GM18907 (cell line): Measurements from ENCODE around the gene KLHL14.
"Not testable (repeated sequence)": the region's sequence is repeated elsewhere in the genome, so short reads cannot be mapped to it uniquely, and the experiment has no call there.

Source experiments
- ATAC-seq: cut with Tn5 transposase; IDR thresholded peaks from one replicate; pipeline ENCODE4 v1.9.1; 2021; ENCODE audit warnings: mild to moderate bottlenecking, moderate library complexity; ENCODE audit not compliant: unreplicated experiment

Gene KLHL14, protein sequence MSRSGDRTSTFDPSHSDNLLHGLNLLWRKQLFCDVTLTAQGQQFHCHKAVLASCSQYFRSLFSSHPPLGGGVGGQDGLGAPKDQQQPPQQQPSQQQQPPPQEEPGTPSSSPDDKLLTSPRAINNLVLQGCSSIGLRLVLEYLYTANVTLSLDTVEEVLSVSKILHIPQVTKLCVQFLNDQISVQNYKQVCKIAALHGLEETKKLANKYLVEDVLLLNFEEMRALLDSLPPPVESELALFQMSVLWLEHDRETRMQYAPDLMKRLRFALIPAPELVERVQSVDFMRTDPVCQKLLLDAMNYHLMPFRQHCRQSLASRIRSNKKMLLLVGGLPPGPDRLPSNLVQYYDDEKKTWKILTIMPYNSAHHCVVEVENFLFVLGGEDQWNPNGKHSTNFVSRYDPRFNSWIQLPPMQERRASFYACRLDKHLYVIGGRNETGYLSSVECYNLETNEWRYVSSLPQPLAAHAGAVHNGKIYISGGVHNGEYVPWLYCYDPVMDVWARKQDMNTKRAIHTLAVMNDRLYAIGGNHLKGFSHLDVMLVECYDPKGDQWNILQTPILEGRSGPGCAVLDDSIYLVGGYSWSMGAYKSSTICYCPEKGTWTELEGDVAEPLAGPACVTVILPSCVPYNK

DNA sequence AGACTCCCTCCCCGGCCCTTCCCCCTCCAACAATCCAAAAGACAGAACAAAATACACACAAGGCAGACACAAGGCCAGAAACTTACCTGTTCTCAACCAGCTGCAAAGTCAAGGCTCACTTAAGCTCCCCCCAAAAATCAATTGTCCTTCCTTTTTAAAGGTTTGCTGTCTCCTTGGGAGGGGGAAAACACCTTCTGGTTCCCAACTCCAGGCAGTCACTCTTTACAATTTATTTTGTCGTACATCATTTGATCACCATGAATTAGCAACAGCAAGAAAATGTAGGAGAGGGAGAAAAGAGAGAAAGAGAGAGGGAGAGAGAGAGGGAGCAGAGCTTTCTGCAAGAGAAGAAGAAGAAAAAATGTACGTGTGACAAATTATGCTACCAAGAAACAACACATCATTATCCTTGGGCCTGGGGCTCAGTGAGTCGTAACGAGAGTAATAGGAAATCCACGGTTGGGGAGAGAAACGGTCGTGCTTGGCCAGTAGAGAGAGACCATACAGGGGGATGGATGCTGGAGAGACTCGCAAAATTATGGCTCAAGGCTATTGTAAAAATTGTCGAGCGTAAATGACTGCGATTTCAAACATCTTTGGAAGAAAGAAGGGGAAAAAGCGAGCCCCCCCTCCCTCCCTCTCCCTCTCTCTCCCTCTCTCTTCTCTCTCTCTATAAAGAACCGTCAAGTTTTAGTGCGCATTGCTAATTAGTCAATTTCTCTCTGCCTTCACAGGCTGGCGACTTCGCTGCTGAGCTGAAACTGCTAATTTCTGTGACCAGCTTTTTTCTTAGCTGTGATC, at the start of gene KLHL14:
Gene KLHL14, minus strand, starts transcription at position 443 of the 801 bp plus-strand sequence. CDS start 2,432 bp downstream, outside the sequence.
- no peak for ATAC-seq

DNA sequence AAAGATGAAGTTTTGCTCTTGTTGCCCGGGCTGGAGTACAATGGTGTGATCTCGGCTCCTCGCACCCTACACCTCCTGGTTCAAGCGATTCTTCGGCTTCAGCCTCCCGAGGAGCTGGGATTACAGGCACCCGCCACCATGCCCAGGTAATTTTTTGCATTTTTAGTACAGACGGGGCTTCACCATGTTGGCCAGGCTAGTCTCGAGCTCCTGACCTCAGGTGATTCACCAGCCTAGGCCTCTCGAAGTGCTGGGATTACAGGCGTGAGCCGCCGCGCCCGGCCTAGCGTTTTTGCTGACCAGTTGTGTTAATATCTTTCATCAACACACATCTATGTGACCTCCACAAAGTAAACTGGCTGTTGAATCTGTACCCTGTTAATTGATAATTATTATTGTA, 49.4 kb upstream of the KLHL14 start:
- no peak for ATAC-seq

DNA sequence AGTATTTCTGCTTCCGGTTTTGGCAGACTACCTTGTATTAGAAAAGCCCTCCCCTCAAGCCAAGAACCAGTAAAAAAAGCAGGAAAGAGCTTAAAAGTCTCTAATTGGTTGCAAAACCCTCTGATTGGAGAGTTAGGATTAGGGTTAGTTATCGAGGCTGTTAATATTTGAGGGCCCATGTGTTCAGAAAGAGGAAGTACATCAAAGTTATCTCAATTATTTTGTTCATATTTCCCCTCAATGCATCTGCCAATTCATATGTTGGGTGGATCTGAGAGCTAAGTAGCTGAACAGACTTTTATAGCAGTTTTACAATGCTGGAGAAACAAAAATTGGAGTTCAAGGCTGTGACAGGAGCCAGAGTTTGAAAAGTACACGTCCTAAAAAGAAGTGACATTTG, 43.1 kb upstream of the KLHL14 start:
- ATAC-seq, result no peak

DNA sequence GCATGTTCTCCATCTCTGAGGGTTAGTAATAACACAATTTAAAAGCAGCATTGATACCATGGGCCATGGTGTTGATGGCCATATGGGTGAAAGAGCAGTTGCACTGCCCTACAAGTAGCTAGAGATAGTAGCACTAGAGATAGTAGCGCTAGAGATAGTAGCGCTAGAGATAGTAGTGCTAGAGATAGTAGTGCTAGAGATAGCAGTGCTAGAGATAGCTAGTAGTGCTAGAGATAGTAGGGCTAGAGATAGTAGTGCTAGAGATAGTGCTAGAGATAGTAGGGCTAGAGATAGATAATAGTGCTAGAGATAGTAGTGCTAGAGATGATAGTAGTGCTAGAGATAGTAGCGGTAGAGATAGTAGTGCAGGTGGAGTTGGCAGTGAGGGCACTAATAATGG, 39.5 kb upstream of the KLHL14 start:
- ATAC-seq, result no peak

DNA sequence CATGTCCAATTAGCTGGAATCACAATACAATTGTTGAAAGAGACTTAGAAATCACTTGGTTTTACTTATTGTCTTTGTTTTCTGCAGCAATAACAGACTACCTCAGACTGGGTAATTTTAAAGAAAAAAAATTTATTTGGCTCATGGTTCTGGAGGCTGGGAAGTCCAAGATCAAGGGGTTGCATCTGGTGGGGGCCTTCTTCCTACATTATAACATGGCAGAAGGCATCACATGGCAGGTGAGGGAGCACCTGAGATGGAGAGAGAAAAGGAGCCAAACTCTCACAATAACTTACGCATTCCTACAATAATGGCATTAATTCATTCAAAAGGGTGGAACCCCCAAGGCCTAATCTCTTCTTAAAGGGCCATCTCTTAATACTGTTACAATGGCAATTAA, 37.5 kb upstream of the KLHL14 start:
- no peak for ATAC-seq

DNA sequence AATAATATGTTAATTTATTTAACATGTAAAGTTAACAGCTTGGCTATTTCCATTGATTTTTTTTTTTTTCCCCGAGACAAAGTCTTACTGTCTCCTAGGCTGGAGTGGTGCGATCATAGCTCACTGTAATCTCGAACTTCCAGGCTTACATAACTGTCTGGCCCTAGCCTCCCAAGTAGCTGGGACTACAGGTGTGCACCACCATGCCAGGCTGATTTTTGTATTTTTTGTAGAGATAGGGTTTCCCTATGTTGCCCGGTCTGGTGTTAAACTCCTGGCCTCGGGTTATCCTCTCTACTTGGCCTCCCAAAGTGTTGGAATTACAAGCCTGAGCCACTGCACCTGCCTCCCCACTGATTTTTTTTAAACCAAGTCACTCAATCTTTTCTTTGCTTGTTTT, 32.5 kb upstream of the KLHL14 start:
- ATAC-seq, result no peak

DNA sequence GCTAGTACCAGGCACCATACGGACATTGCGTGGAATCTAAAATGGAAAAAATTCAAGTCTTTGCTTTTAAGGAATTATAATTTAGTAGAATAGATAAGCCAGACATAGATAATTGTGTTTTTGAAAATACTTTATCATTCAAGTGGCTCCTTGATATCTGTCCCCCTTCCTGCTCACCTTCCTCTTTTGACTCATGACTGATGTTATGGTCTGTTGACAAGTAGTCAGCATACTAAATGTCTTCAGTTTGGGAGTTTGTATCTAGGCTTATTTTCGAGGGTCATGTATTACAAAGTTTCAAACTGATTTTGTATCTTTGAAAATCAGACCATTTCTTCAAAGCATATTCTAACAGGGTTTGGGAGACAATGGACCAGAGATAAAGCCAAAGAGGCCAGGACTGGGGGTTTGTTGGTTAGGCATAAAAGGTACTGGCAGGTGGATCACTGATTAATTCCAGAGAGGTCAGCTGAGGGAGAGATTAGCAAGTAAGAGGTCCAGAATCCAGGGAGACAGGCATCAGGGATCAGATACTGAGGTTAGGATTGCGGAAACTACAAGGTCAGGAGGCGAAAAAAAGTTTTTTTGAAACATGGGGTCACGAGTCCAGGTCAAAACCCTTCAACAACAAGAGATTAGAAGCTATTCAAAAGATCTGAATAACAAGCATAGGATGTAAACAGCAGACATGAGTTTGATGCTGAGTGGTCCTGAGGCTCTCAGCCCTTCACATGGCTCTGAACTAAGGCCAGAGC, 31.5 kb upstream of the KLHL14 start:
- peak; percentile 38 for ATAC-seq

DNA sequence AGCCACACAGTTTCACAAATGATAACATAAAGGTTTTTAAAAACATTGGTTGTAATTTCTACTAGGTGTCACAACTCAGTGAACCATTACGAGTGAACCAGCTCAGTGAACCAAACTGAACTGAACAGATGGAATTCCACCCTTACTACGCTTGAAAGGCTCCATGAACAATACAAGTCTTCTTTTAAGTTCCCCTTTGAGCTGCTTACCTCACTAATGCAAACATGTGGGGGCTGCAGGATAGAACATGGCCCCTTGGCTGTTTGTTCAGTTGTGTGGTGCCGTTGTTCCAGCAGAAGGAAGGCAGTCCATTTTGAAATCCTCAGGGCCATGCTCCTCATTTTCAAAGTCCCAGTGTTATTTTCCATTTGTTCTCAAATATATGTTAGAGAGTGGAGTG, 30.7 kb upstream of the KLHL14 start:
- peak; percentile 96 for ATAC-seq

DNA sequence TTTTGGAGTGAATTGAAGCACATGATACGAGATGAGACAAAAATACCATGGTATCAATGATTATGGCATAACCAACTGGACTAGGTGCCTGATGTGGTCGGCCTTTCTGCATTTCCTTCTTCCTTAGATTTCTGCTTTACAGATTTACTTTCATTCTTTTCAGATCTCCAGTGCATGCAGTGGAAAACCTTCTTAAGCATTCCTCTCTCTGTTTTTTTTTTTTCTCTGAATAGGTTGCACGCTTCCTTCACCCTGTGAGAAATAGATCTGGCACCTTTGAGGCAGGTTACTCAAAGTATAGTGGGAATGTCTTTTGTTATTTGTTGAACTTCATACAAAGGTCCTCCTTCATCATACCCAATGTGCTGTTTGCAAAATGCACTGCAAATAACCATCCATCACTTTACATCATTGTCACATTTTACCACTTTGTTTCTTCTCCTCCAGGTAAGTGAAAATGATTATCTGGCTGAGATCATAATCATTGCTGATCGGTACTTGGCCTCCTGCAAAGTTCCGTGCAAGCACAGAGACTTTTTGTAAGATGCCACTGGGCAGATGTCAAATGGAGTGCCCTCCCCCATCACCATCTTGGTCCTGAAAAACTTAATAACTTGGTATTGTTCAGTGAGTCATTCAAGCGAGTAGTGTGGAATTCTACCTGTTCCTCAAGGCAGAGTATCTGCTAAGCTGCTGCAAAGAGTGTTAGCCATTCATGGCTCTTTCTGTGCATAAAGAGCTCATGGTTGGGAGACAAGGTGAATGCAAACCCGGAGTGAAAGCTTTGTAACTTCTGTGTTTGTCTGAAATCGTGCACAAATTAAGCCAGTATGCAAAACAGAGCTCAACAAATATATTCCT, 30.0 kb upstream of the KLHL14 start:
- ATAC-seq, result peak; percentile 76

DNA sequence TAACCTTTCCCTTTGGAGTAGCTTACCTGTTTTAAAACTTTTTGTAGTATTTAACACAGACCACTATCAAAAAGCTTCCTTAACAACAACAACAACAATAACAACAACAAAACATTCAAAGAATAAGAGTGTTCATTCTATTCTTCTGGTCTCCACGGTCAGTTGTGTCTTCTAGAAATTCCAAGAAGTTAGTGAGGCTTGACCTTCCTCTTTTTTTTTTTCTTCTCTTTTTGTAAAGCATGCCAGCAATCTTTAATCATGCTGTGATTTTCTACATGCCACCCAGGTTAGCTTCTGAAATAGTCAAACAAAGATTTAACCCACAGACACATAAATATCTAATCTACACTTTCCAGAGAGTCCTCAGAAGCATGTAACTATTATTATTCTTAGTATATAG, 28.4 kb upstream of the KLHL14 start:
- no peak for ATAC-seq

DNA sequence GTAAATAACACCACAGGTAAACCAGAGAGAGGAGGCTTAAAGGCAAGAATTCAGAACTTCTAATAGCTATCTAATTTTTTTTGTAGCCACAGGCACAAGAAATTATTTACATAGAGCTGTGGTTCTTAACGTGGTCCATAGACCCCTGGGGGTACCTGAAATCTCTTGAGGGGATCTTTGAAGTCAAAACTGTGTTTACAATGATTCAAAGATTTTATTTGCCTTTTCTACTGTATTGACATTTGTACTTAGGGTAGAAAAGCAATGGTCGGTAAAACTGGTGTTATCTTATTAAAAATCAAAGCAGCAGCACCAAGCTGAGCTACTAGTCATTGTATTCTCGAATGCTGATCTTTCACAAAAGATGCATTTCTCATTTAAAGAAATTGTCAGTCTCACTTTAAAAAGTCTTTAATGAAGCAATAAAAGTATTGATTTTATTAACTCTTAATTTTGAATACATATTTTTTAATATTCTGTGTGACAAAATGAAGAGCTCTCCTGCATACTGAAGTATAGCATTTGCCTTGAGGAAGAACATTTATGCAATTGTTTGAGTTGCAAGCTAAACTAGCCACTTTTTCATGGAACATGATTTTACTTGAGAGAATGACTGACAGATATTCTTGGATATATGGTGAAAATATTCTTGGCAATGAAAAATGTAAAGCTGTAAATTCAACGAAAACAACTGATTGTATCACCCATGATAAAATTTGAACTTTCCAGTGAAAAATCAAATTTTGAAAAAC, 25.6 kb upstream of the KLHL14 start:
- no peak for ATAC-seq

DNA sequence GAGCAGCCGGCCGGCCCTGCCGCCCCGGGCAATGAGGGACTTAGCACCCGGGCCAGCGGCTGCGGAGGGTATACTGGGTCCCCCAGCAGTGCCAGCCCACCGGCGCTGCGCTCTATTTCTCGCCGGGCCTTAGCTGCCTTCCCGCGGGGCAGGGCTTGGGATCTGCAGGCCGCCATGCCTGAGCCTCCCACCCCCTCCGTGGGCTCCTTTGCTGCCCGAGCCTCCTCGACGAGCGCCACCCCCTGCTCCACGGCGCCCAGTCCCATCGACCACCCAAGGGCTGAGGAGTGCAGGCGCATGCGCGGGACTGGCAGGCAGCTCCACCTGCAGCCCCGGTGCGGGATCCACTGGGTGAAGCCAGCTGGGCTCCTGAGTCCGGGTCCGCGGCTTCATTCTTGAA, 21.8 kb upstream of the KLHL14 start:
- not testable (repeated sequence) for ATAC-seq

DNA sequence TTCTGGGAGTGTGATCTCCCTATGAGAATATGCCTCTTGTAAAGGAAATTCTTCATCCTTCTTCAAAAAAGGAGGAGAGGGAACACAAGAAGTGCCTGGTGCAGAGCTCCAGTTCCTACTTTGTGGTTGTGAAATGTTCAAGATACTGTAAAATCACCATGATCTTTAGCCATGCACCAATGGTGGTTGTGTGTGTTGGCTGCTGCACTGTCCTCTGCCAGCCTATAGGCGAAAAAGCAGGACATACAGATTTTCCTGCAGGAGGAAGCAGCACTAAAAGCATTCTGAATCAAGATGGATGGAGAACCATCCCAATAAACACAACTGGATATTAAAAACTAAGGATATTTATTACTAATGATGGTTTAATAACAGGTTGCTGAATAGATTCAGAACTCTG, 6.2 kb upstream of the KLHL14 start:
- ATAC-seq, result no peak

DNA sequence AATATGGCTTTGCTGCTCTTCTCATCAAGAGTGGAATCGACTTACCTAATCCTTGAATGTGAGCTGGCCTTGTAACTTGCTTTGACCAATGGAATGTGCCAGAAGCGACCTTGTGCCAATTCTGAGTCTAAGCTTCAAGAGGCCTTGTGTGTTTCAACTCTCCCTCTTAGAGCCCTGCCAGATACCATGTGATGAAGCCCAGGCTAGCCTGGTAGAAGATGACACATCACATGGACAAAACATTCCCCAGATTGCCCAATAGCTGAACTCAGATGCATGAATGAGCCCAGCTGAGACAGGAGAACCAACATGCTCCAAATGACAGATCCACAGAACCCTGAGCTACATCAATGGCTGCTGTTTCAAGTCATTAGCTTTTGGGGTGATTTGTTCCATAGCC, 4.2 kb upstream of the KLHL14 start:
- no peak for ATAC-seq

DNA sequence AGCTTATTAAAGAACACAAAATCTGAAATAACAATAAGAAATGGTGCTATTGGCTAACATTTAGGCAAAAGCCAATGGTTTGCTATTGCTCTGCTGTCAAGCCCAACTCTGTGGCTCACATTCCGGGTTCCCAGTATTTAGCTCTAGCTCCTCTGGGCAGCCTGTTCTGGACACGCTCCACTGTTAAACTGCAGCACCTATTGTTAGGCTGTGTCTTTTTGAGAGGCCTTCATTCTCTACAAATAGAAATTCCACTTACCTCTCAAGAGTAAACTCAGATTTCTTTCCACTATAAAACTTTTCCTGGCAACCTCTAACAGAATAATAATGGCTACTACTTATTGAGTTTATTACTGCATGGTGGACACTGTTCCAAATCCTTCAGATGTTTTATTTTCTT, 3.7 kb upstream of the KLHL14 start:
- no peak for ATAC-seq

DNA sequence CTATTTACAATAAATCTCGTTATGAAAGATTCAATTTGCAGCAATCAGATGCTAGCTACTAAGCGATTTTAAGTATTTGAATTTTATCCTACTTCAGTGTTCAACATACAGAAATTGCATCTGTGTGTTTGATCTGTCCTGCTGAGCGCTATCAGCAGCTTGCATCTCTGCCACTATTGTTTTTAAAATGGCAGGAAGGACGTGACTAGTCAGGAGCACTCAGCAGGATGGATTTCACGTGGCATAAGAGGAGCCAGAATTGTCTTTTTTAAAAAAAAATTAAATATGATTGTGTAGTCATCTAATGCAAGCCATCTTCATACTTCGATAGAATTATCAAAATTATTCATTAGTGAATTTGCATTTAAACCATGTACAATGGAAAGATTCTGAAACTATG, 2.8 kb upstream of the KLHL14 start:
- no peak for ATAC-seq

DNA sequence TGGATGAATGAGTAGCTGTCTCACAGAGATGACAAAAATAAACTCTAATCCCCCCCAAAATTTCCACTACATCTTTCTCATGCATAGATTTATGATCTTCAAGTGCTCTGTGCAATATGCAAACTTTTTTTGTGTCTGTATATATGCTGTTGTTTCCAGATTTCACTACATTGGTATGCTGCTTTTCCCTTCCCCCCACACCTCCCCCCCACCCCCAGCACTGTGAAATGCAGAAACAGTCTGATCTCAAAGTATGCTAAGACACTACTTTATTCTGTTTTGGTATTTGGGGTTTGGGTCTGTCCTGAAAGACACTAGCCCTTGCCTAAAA, 524 bp upstream of the KLHL14 start:
- no peak for ATAC-seq

DNA sequence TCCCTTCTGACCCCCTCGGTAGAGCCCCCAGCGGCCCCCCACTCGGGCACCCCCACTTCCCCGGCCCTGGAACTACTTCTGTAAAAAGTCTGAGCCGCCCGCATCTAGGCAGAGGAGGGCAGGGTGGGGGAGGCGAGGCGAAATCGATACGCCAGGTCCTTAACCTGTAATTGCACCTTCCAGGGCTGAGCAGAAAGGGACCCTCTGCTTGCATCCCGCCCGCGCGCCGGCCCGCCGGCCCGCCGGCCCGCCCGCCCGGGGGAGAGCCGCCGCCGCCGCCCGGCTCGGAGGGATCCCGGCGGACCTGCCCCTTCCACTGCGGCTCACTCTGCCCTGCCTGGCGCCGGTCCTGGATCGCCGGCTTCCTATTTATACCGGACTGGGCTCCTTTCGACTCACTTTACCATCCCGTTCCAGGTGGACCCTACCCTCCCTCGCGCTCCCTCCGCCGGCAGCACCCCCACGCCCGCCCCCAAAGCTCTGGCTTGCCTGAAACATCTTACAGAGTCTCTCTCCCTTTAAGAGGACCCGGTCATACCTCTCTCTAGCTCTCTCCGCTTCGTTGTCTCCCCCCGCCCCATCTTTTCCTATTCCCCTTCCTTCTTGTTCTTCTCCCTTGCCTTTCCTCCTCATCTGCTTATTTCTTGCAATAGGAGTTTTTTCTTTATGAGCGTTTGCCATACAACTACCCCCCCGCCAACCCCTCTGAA, 797 bp downstream of the KLHL14 start:
- no peak for ATAC-seq

DNA sequence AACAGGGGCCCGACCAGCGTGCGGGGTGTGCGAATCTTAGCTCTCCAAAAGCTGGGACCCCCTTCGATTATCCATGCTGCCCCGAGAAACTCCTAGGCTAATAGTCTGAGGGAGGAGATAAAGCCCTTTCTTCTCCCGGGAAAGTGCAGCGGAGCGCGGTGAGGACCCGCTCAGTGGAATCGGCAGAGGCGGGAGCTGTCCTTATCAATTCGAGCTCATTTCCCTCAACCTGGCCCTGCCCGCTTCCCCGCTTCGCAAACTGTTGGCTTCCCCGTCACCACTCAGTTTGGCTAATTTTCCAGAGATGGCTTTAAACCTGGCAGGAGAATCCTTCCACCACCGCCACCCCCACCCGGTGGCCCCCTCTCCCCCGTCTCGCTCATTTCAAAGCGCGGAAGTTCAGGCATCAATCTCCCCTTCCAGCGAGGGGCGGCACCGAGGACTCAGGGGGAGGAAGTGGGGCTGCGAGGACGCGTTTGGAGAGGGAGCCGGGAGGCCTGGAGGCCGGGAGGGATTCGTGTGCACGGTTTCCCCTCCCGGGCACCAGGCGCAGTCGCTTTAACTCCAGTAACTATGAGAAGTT, 1.6 kb downstream of the KLHL14 start:
- ATAC-seq, result no peak
